Fibroblast of skin of back (primary cell): ENCODE results near the gene STOML2.

Experiments used
- DNase-seq: peaks from one replicate; pipeline ENCODE4 v3.0.0-alpha.2; 2013

The STOML2 gene

DNA sequence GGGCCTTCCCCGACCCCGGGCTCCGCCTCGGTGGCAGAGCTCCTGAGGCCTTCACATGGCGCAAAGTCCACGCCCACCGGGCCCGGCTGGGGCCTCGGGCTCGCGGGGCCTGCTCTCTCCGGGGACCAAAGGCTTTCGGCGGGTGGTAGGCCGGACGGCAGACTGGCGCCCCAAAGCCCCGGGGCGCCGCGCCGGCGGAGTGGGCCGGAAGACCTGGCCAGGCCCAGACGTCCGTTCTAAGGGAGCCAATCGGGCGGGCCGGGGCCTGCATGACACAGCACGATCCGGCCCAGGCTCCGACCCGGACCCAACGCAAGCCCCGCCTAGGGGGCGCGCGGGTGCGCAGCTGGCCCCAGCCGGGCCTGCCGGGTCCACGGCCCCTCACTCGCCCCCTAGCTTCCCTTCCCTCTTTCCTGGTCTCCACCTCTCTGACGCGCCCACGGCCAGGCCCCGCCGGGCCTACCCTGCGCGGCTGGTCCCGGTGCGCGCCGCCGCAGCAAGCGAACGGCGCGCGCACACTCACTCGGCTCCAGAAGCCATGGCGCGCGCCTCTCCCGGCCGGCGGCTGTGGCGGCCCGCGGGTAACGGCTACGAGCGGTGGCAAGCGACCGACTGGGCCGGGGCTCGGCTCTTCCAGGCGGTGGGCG, 31.0 kb downstream of the STOML2 start:
- peak; percentile 87 for DNase-seq

DNA sequence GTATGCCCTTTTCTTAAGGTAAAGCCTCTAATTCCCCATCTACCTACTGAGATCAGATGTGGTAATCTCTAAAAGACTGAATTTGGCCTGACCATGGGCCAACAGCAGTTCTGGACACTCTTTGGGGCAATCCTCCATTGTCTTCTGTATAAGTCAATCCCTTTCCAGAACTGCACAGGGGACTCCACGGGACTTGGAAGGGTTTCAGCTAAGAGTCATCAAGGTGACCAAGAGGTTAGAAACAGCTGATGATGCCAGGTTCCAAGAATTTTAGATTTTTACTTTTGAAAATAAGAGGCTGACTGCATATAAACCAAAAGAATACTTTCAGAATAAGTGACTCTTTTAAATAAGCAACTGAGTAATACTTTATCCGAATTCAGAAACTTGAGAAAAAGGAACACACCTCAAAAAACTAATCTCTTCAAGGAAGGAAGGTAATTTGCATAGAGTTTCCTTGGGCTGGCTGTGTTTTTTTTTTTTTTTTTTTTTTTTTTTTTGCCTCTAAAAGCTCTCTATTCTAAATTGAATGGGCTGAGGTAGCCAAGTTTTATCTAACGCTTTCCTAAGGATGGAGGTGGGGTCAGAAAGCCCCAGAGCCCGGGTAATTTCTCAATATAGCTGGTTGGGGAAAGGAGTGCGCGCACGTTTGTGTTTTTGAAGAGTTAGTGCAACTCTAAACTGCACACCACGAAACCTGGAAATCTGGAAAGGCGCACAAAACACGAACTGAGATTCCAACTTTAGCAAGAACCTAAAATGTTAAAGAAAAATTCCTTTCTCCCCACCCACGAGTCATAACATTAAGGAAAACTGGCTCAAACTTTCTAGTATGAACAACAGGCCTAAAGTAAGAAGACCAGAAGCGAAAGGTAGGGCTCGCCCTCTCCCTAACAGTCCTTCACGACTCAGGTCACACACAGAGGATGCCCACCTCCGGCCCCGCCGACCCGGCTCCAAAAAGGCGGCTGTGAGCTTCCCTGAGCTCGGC, 31.8 kb downstream of the STOML2 start:
- peak; percentile 31 for DNase-seq

DNA sequence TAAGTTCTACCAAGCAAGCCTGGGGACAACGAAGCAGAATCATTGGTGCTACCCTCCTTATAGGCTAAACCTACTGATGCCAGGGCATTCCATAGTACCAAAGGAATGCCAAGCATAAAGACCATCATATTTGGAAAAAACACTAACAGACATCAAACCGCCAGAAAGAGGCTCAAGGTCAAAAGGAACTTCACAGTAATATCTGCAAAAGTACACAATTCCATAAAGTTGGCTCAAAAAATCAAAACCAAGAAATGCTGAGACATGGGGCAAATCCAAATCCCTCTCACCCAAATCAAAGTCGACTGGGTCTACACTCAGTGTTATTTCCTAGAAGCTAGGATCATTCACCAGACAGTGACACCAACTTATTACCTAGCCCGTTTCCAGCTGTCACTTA, 33.9 kb downstream of the STOML2 start:
- no peak for DNase-seq

DNA sequence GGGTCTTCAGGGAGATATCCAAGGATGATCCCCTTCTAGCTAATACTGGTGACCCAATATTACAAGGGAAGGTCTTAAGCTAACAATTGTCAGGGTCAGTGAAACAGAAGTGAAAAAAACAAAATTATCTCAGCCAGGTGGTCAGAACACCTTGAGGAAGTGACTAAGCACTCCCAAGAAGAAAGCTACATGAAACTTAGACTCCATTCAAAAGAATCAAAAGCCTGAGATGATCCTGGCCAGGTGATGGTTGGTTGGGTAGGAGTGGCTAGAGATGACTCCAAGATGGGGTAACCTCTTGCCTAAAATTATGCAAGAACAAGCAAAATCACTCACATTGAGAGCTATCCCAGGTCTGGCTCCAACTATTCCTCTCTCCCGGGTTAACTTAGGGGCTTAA, 35.9 kb downstream of the STOML2 start:
- no peak for DNase-seq

- no peak for DNase-seq
Measured at GRCh38 chr9:35060548-35061207, 42.3 kb downstream of the STOML2 start.

GRCh38 chr9:35059438-35059837, 43.5 kb downstream of the STOML2 start:
- no peak for DNase-seq

DNA sequence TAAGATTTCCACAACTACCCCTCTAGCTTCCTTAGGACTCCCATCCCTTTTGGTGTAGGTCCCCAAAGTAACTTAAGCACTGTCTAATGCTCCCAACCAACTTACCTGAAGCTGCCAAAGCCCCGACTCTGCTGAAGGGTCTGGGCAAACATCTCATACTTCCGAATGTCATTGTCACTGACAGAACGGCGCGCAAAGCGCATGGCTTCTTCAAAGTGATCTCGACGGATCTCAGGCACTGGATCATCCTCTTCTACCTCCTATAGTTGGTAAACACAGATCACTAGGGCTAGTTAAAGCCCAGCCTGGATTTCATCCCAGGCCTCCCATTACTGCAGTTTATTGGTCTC, 45.7 kb downstream of the STOML2 start:
- no peak for DNase-seq

DNA sequence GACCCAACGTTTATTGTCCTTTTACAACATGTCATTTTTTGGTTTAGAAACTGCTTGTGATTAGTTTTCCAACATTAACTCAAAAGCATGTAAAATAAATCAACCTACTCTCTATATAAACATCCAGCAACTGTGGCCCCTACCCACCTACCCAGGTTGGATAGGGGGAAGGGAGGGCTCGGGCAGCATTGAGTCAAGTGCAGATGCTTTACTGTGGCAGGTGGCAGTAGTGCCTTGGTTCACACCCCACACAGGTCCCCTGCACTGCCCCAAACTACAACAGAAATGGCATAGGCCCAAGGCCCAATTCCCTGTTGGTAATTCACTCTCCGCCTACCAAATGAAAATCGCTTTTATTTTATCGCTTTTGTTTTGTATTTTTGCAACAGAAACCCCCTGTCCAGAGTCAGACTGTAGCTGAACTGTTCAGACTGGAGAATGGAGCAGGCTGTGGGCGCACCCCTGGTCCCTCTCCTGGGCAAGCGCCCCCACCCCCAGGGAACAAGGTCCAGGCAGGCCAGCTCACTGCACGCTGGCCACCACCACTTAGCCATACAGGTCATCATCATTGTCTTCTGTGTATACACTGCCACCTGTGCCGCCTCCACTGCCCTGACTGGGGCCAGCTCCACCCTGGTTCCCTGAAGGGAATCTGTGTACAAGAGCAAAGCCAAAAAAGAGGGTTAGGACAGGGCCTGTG, 46.2 kb downstream of the STOML2 start:
- no peak for DNase-seq

- DNase-seq = no peak
Measured at GRCh38 chr9:35054871-35055644, 47.9 kb downstream of the STOML2 start.

- DNase-seq = no peak
Measured at GRCh38 chr9:35054185-35054835, 48.6 kb downstream of the STOML2 start.

GRCh38 chr9:35051069-35051967, 51.6 kb downstream of the STOML2 start:
- peak; percentile 48 for DNase-seq
